Thyroid gland (tissue), 4 donors: ENCODE measurements around the gene NKX2-1. TPM values are rescaled to one million over a fixed set of nuclear protein-coding genes. Genes with fewer than 3 reads are reported as not detected.

Experiments
- DNase-seq, 2 donors: peaks; one replicate each; pipeline ENCODE4 v3.0.0-alpha.2; 2019
- H3K27ac ChIP-seq, 3 donors: fragments of 200-600 bp; sonication (generic); 1 replicate in 2 of 3; 2 replicates in 1 of 3; pipeline ENCODE4 v1.5.1; 2016 to 2019; ENCODE audit warnings: mild to moderate bottlenecking in 1 of 3, moderate library complexity in 1 of 3
- H3K27me3 ChIP-seq: fragments of 200-600 bp; sonication (generic); one replicate; pipeline ENCODE4 v1.5.1; 2019
- H3K36me3 ChIP-seq, 2 donors: fragments of 200-600 bp; sonication (generic); one replicate each; pipeline ENCODE4 v1.5.1; 2016 to 2019
- H3K4me1 ChIP-seq, 2 donors: fragments of 200-600 bp; sonication (generic); one replicate each; pipeline ENCODE4 v1.5.1; 2017 to 2019
- H3K4me3 ChIP-seq, 3 donors: fragments of 200-600 bp; sonication (generic); replicated peaks in 1 of 3; 1 replicate in 2 of 3; 2 replicates in 1 of 3; pipeline ENCODE4 v1.5.1; 2016; ENCODE audit warnings: mild to moderate bottlenecking in 1 of 3
- H3K9me3 ChIP-seq: fragments of 200-600 bp; sonication (generic); one replicate; pipeline ENCODE4 v1.5.1; 2017
- CTCF ChIP-seq, 6 experiments: fragments of 200-600 bp in 3 of 6; fragments of 450-650 bp in 3 of 6; sonication (generic) in 3 of 6; IDR thresholded peaks; one replicate each; pipeline ENCODE4 v1.5.1; 2016 to 2019; ENCODE audit warnings: antibody characterized with exemption in 6 of 6, mild to moderate bottlenecking in 2 of 6, inconsistent platforms in 1 of 6, moderate library complexity in 1 of 6
- POLR2A ChIP-seq, 2 donors: fragments of 450-650 bp; IDR thresholded peaks; one replicate each; pipeline ENCODE4 v1.6.1; 2017; ENCODE audit warnings: antibody characterized with exemption in 2 of 2, mild to moderate bottlenecking in 2 of 2, moderate library complexity in 1 of 2
- WGBS, 2 donors: methylation state at CpG; one replicate each; pipeline ENCODE4 v1.1.5; 2017; 5-methylcytosine and 5-hydroxymethylcytosine counted together
- intact Hi-C: fragments of 100-400 bp; cut with DNase I; formaldehyde crosslinking; loops from one replicate; pipeline ENCODE4 v1.15.1; 2023
- total RNA-seq, 4 donors: library from RNA; depleted of rRNA; stranded (reverse); fragments of >200 nt; gene quantifications; one replicate each; pipeline ENCODE4 v1.2.3, GENCODE V29; 2016

Gene NKX2-1
- total RNA-seq, 4 donors from 2014 or later = 209 to 375 (median 310) TPM

- Histone ChIP-seq H3K27me3 (no peaks in the 10 kb centered on the region), H3K4me3 (peak overlapping the region; percentile 36 to 53 (median 50)), H3K4me1 (peaks cover 25% of the 10 kb centered on the region in 2 donors), H3K36me3 (no peaks in the 10 kb centered on the region), H3K27ac (peak overlapping the region; percentile 98 to 100 (median 99)), H3K9me3 (no peaks in the 10 kb centered on the region)
- TF ChIP-seq POLR2A (IDR thresholded peaks at IDR 0.05) (peak in 1 of 2 donors; percentile 62), CTCF (IDR thresholded peaks at IDR 0.05) (peak; percentile 67 to 90 (median 78))
- intact Hi-C loops = no loop called here
- 2 to 3% methylated on average over 40 to 48 of the region's 54 CpGs for WGBS, 2 donors
- DNase-seq = peak; percentile 86 to 91
Measured at GRCh38 chr14:36524874-36525745, 5.1 kb upstream of the NKX2-1 start.

GRCh38 chr14:36524220-36524837, 4.3 kb upstream of the NKX2-1 start:
- no peaks in the 10 kb centered on the region for H3K27me3 ChIP-seq
- intact Hi-C loops = no loop called here
- peak overlapping the region; percentile 98 to 100 (median 99) for H3K27ac ChIP-seq
- DNase-seq = peak; percentile 81 to 84
- H3K4me3 ChIP-seq = peak overlapping the region in 2 of 3 donors; percentile 36 to 53
- WGBS, 2 donors = 11 to 13% methylated on average over 18 to 23 of the region's 38 CpGs
- H3K4me1 ChIP-seq = peaks cover 25% of the 10 kb centered on the region in 2 donors
- TF ChIP-seq POLR2A (IDR thresholded peaks at IDR 0.05) = peak in 1 of 2 donors; percentile 75
- peak in 4 of 6 experiments; percentile 35 to 51 (median 44) for TF ChIP-seq CTCF (IDR thresholded peaks at IDR 0.05)
- H3K9me3 ChIP-seq = no peaks in the 10 kb centered on the region
- no peaks in the 10 kb centered on the region for H3K36me3 ChIP-seq

- Histone ChIP-seq H3K9me3 (no peaks in the 10 kb centered on the region), H3K27me3 (no peaks in the 10 kb centered on the region), H3K4me1 (peaks cover 25% of the 10 kb centered on the region in 2 donors), H3K4me3 (peak overlapping the region in 2 of 3 donors; percentile 11 to 81), H3K27ac (peak overlapping the region; percentile 98 to 100 (median 99)), H3K36me3 (peaks cover 8 to 10% of the 10 kb centered on the region in 2 donors)
- WGBS, 2 donors = 5 to 8% methylated on average over 23 to 28 of the region's 35 CpGs
- DNase-seq = peak; percentile 65 to 67
- TF ChIP-seq POLR2A (IDR thresholded peaks at IDR 0.05) (peak in 1 of 2 donors; percentile 63), CTCF (IDR thresholded peaks at IDR 0.05) (no peak)
- intact Hi-C loops = no loop called here
Measured at GRCh38 chr14:36522972-36523715, 3.1 kb upstream of the NKX2-1 start.

- Histone ChIP-seq H3K4me1 (peaks cover 25% of the 10 kb centered on the region in 2 donors), H3K27ac (peak overlapping the region; percentile 98 to 100 (median 99)), H3K27me3 (no peaks in the 10 kb centered on the region), H3K9me3 (no peaks in the 10 kb centered on the region), H3K4me3 (peak overlapping the region in 2 of 3 donors; percentile 80 to 81), H3K36me3 (peaks cover 15 to 17% of the 10 kb centered on the region in 2 donors)
- 3 to 4% methylated on average over 23 to 34 of the region's 36 CpGs for WGBS, 2 donors
- TF ChIP-seq POLR2A (IDR thresholded peaks at IDR 0.05) = peak in 1 of 2 donors; percentile 66
- TF ChIP-seq CTCF (IDR thresholded peaks at IDR 0.05) = no peak
- DNase-seq = peak; percentile 67 to 73
- intact Hi-C loops = no loop called here
Measured at GRCh38 chr14:36522347-36522971, 2.4 kb upstream of the NKX2-1 start.
